Measurements from ENCODE around the gene TBC1D4. TPM values are rescaled to one million over a fixed set of nuclear protein-coding genes. Genes with fewer than 3 reads are reported as not detected.

Gene TBC1D4
- total and polyA plus RNA-seq, 9 of the 15 experiments (the other 6 are each of a cell fraction or from before 2014, with no cell fraction given) = 2.8 to 12.3 (median 7.0) TPM

DNA sequence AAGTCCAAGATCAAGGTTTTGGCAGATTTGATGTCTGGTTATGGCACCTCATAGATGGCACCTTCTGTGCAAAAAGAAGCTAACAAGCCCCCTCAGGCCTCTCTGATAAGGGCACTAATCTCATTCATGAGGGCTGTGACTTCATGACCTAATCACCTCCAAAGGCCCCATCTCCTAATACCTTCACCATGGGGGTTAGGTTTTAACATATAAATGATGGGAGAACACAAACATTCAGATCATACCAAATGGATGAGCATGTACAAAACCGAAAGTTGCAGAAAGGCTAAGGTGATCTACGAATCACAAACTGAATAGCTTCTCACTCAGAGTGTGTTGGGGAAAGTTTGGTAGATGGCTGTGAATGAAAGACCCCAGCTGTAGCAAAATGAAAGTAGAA, 217.4 kb downstream of the TBC1D4 start:
- Histone ChIP-seq H2AFZ (ENCODE audit: low read depth, low read length) (no peak overlapping the region), H3K27ac (ENCODE audit: extremely low read depth, low read depth, low read length) (no peak overlapping the region), H3K79me2 (ENCODE audit: control insufficient read depth, insufficient read depth, low read length) (no peaks in the 10 kb centered on the region), H3K9me3 (replicated peaks; ENCODE audit: control insufficient read depth, insufficient read depth, low read depth, low read length) (no peaks in the 10 kb centered on the region), H3K4me1 (replicated peaks in 1 of 2; ENCODE audit: control insufficient read depth in 2 of 2, insufficient read depth in 2 of 2, low read length in 2 of 2) (no peaks in the 10 kb centered on the region), H3K9ac (ENCODE audit: insufficient read depth in 1 of 2, low read depth in 2 of 2, low read length in 2 of 2) (no peak overlapping the region), H3K36me3 (ENCODE audit: control insufficient read depth, insufficient read depth, low read length) (no peaks in the 10 kb centered on the region), H4K20me1 (replicated peaks; ENCODE audit: control insufficient read depth, insufficient read depth, low read length) (no peaks in the 10 kb centered on the region), H3K27me3 (ENCODE audit: control insufficient read depth in 2 of 2, insufficient read depth in 2 of 2, low read length in 2 of 2) (no peaks in the 10 kb centered on the region), H3K9me1 (ENCODE audit: control insufficient read depth, insufficient read depth, low read length) (no peaks in the 10 kb centered on the region), H3K4me2 (ENCODE audit: insufficient read depth, low read length) (no peak overlapping the region), H3K4me3 (no peak overlapping the region)
- in situ Hi-C loops (cut with MboI) (no loop called here), intact Hi-C loops (cut with micrococcal nuclease) (no loop called here)
- BruUV-seq (replicated peaks) = no TSS peak
- ChIA-PET POLR2A (no interaction called here), CTCF (ENCODE audit: low intra/inter-chr PET ratio) (no interaction called here)
- ATAC-seq = no peak
- 10% methylated on average over 2 of the region's 2 CpGs for WGBS (ENCODE audit: insufficient coverage, low coverage, missing lambda C conversion rate)
- TF ChIP-seq LEF1 (IDR thresholded peaks at IDR 0.05) (no peak), FOXA1 (IDR thresholded peaks at IDR 0.05; ENCODE audit: borderline replicate concordance) (no peak), SREBF1 (IDR thresholded peaks at IDR 0.05; ENCODE audit: borderline replicate concordance, low read depth, low read length) (no peak), ZFPM2 (CRISPR knock-in tag; IDR thresholded peaks at IDR 0.05) (no peak)
- TF ChIP-seq, protein P1, sequence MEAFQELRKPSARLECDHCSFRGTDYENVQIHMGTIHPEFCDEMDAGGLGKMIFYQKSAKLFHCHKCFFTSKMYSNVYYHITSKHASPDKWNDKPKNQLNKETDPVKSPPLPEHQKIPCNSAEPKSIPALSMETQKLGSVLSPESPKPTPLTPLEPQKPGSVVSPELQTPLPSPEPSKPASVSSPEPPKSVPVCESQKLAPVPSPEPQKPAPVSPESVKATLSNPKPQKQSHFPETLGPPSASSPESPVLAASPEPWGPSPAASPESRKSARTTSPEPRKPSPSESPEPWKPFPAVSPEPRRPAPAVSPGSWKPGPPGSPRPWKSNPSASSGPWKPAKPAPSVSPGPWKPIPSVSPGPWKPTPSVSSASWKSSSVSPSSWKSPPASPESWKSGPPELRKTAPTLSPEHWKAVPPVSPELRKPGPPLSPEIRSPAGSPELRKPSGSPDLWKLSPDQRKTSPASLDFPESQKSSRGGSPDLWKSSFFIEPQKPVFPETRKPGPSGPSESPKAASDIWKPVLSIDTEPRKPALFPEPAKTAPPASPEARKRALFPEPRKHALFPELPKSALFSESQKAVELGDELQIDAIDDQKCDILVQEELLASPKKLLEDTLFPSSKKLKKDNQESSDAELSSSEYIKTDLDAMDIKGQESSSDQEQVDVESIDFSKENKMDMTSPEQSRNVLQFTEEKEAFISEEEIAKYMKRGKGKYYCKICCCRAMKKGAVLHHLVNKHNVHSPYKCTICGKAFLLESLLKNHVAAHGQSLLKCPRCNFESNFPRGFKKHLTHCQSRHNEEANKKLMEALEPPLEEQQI (IDR thresholded peaks at IDR 0.05) = no peak
- DNase-seq (ENCODE audit: extremely low read depth in 1 of 4, low spot score in 3 of 4) = no peak
- FAIRE-seq = no peak

Data from K562 (cell line).